Fibroblast of villous mesenchyme (primary cell): ENCODE measurements around the gene CDC42EP3. TPM values are rescaled to one million over a fixed set of nuclear protein-coding genes. Genes with fewer than 3 reads are reported as not detected.

Experiments used
- DNase-seq: peaks from one replicate; pipeline ENCODE4 v3.0.0-alpha.2; 2010; ENCODE audit warnings: low read depth
- H3K4me3 ChIP-seq: 2 replicates; pipeline ENCODE4 v1.5.1; 2011; ENCODE audit warnings: low read depth, mild to moderate bottlenecking, low read length
- total RNA-seq: library from RNA; depleted of rRNA; stranded (reverse); fragments of >200 nt; gene quantifications from 2 replicates; pipeline ENCODE4 v1.2.3, GENCODE V29; 2012
- TF ChIP-seq, protein P1 (sequence below): IDR thresholded peaks from 2 replicates; pipeline ENCODE4 v1.5.1; 2012; ENCODE audit warnings: low read depth, mild to moderate bottlenecking, low read length; ENCODE audit not compliant: insufficient read depth

The CDC42EP3 gene
- total RNA-seq, 1 donor: 132 TPM

DNA sequence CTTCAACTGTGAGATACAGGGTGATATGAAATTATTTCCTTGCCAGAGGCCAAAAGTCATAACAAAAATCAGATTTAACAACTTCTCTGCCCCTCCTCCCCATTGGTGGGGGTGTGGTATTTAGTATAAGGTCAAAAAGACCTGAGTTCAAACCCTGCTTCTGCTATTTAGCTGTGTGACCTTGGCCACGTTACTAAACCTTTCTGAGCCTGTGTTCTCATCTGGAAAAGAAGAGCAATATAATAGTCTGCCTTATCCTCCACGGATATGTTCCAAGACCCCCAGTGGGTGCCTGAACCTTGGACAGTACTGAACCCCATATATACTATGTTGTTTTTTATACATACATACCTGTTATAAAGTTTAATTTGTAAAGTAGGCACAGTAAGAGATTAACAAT lies 3.7 kb downstream of the CDC42EP3 start:
- DNase-seq: no peak
- TF ChIP-seq, protein P1, sequence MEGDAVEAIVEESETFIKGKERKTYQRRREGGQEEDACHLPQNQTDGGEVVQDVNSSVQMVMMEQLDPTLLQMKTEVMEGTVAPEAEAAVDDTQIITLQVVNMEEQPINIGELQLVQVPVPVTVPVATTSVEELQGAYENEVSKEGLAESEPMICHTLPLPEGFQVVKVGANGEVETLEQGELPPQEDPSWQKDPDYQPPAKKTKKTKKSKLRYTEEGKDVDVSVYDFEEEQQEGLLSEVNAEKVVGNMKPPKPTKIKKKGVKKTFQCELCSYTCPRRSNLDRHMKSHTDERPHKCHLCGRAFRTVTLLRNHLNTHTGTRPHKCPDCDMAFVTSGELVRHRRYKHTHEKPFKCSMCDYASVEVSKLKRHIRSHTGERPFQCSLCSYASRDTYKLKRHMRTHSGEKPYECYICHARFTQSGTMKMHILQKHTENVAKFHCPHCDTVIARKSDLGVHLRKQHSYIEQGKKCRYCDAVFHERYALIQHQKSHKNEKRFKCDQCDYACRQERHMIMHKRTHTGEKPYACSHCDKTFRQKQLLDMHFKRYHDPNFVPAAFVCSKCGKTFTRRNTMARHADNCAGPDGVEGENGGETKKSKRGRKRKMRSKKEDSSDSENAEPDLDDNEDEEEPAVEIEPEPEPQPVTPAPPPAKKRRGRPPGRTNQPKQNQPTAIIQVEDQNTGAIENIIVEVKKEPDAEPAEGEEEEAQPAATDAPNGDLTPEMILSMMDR: no peak
- H3K4me3 ChIP-seq: peak overlapping the region; percentile 93

DNA sequence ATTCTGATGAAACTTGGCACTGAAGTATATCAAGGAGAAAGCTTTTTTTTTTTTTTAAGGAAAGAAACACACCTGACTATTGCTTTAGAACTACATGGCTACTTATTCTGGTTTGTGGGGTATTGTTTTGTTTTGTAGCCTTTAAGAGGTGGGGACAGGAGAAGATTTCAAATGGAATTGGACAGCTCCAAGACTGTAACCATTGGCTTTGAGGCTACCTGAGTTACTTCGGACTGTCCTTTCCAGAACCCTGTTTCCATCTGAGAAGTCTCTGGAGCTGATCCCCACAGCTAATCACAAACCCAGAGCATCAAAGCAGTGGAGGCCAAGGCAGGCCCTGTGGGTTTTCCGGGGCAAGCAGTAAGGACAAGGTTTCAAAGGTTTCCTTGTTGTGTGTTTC lies 4.7 kb downstream of the CDC42EP3 start:
- TF ChIP-seq, protein P1: no peak
- no peak for DNase-seq
- peak overlapping the region; percentile 93 for H3K4me3 ChIP-seq

DNA sequence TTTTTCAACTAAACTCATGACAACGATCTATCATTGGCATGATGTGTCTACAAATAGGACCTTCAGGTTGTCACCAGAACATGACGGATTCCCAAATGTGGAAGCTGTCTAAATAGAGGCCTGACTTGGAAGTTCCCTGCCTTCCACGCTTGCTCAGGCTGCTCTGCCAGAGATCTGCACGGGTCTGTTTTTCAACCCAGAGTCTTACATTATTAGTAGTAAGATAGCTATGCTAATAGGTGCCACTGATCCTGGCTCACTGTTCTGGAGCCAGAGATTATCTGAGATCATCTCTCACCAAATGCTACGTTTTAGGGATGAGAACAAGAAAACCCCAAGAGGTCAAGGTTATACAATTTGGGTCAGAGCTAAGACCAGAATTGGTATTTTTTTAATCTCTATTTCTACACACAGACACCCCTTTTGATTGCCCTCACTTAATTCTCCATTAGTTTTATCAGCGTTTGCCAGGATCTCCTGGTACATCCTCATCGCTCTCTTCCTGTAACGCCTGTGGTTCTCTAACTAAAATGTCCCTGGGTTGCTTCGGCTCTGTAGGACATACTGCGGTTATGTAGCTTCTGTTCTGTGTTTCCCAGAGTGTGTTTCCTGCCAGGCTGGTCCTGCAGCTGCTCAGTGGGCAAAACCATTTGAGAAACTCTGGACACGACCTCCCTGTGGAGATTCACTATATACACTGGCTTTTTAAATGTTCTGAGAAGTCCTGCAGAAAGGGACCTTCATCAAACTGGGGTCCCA lies 5.7 kb downstream of the CDC42EP3 start:
- no peak for DNase-seq
- peak overlapping the region; percentile 93 for H3K4me3 ChIP-seq
- TF ChIP-seq, protein P1: no peak

DNA sequence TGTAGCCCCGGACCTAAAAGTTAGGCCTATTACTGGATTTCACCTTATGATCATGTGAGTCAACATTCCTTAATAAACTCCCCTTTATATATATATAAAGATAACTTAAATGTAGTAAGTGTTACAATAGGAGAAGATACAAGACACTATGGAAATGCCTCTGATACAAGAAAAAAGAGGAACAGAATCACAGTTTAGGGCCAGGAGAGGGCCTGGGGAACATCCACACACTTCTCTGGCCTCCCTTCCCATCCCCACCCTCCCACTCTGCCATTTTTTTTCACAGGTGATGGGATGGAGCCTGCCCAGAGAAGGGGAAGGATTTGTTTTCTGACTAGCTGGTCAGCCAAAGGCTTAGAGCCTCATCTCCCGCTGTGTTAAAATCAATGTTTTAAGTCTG lies 6.4 kb downstream of the CDC42EP3 start:
- H3K4me3 ChIP-seq: no peak overlapping the region
- DNase-seq: no peak
- TF ChIP-seq, protein P1: no peak

DNA sequence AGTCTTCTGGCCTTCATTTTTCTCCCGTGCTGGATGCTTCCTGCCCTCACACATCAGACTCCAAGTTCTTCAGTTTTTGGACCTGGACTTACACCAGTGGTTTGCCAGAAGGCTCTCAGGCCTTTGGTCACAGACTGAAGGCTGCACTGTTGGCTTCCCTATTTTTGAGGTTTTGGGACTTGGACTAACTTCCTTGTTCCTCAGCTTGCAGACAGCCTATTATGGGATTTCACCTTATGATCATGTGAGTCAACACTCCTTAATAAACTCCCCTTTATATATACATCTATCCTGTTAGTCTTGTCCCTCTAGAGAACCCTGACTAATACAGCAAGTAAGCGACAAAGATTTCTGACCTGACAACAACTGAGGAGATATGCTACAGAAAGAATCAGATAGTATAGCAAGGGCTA lies 7.2 kb downstream of the CDC42EP3 start:
- no peak for DNase-seq
- TF ChIP-seq, protein P1: no peak
- H3K4me3 ChIP-seq: no peak overlapping the region

DNA sequence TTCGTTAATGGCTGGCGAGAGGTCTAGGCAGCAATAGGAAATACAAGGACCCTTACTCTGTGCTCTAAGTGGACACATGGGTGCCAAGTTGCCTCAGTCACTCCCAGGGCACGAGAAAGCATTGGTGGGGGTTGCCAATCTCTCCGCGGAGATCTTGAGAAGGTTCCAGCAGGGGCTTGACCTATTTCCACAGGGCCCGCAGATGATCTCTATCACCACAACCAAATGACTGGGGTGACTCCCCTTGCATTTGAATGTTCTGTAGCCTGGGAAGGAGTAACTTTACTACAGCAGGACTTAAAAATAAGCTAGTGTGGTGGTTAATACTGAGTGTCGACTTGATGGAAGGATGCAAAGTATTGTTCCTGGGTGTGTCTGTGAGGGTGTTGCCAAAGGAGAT lies 8.1 kb downstream of the CDC42EP3 start:
- TF ChIP-seq, protein P1: no peak
- no peak for DNase-seq
- no peak overlapping the region for H3K4me3 ChIP-seq

DNA sequence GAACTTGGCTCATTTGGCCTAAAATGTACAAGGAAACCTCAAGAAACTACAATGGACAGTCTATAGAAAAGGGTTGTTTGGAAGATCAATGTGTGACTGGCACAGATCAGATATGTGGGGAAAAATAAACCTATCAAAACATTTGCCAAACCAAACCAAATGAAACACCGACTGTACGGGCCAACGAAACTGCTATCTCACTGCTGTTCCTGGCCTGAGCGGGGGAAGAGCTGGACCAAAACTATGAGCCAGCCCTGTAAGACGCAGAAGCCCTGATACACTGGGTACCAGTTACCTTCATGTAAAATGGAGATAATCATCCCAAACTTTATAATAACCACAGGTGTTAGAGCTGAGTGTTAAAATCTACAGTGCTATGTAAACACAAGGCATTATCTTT lies 11.7 kb downstream of the CDC42EP3 start:
- DNase-seq: no peak
- no peak overlapping the region for H3K4me3 ChIP-seq
- TF ChIP-seq, protein P1: no peak
